ENCODE data around the gene FAHD1.

- TF ChIP-seq, protein P1, sequence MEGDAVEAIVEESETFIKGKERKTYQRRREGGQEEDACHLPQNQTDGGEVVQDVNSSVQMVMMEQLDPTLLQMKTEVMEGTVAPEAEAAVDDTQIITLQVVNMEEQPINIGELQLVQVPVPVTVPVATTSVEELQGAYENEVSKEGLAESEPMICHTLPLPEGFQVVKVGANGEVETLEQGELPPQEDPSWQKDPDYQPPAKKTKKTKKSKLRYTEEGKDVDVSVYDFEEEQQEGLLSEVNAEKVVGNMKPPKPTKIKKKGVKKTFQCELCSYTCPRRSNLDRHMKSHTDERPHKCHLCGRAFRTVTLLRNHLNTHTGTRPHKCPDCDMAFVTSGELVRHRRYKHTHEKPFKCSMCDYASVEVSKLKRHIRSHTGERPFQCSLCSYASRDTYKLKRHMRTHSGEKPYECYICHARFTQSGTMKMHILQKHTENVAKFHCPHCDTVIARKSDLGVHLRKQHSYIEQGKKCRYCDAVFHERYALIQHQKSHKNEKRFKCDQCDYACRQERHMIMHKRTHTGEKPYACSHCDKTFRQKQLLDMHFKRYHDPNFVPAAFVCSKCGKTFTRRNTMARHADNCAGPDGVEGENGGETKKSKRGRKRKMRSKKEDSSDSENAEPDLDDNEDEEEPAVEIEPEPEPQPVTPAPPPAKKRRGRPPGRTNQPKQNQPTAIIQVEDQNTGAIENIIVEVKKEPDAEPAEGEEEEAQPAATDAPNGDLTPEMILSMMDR (IDR thresholded peaks at IDR 0.05 in 2 of 3, conservative IDR thresholded peaks at IDR 0.05 in 1 of 3; ENCODE audit: insufficient read depth in 2 of 3, low read depth in 1 of 3, low read length in 3 of 3), result no peak
- TF ChIP-seq FOXA1 (IDR thresholded peaks at IDR 0.05; ENCODE audit: borderline replicate concordance) (no peak), ZNF318 (IDR thresholded peaks at IDR 0.05; ENCODE audit: borderline replicate concordance in 1 of 2, low read depth in 1 of 2) (no peak), NFRKB (IDR thresholded peaks at IDR 0.05; ENCODE audit: low read depth) (no peak), CBX2 (IDR thresholded peaks at IDR 0.05; ENCODE audit: insufficient read depth, low read length, poor library complexity, severe bottlenecking) (no peak), PRDM10 (IDR thresholded peaks at IDR 0.05; ENCODE audit: partially characterized antibody) (no peak), PCBP2 (IDR thresholded peaks at IDR 0.05; ENCODE audit: low read depth, low read length, poor library complexity, severe bottlenecking) (no peak), FIP1L1 (IDR thresholded peaks at IDR 0.05; ENCODE audit: low read depth, low read length, poor library complexity, severe bottlenecking) (no peak), FOS (IDR thresholded peaks at IDR 0.05; ENCODE audit: extremely low read depth, insufficient read length) (no peak), SMARCB1 (IDR thresholded peaks at IDR 0.05; ENCODE audit: insufficient read length, low read depth) (no peak), ELF4 (CRISPR knock-in tag; IDR thresholded peaks at IDR 0.05) (no peak), EGR1 (conservative IDR thresholded peaks at IDR 0.05) (no peak), KLF1 (tag; IDR thresholded peaks at IDR 0.05) (no peak)
- TF ChIP-seq, protein P2, sequence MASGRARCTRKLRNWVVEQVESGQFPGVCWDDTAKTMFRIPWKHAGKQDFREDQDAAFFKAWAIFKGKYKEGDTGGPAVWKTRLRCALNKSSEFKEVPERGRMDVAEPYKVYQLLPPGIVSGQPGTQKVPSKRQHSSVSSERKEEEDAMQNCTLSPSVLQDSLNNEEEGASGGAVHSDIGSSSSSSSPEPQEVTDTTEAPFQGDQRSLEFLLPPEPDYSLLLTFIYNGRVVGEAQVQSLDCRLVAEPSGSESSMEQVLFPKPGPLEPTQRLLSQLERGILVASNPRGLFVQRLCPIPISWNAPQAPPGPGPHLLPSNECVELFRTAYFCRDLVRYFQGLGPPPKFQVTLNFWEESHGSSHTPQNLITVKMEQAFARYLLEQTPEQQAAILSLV (tag; IDR thresholded peaks at IDR 0.05), result no peak
Observed at GRCh38 chr16:1800701-1801100, 26.3 kb upstream of the FAHD1 start.

Data from K562 (cell line).